Left cardiac atrium (tissue), 4 donors: ENCODE data around the gene DUSP22. TPM values are rescaled to one million over a fixed set of nuclear protein-coding genes. Genes with fewer than 3 reads are reported as not detected.
A peak's percentile ranks its signal among the peaks of the same experiment; 100 is the strongest.
"Not testable (repeated sequence)": the region's sequence is repeated elsewhere in the genome, so short reads cannot be mapped to it uniquely, and the experiment has no call there.

Source experiments
- ATAC-seq, 2 donors: fragments of 200-7000 bp; cut with Tn5 transposase; one replicate each; pipeline ENCODE4 v1.9.1; 2020; ENCODE audit warnings: mild to moderate bottlenecking in 2 of 2, moderate library complexity in 2 of 2
- DNase-seq: peaks from one replicate; pipeline ENCODE4 v3.0.0-alpha.2; 2020
- intact Hi-C, 2 donors: fragments of 100-400 bp; cut with DNase I; formaldehyde crosslinking; loops; one replicate each; pipeline versions ENCODE4 v1.14.1 to v1.15.1; 2022 to 2023
- total RNA-seq, 2 donors: library from RNA; stranded (reverse); fragmentation: NEBNext Ultra II Directional; extraction: Animal tissue kit (Norgen Biotek cat#: 25700); gene quantifications; one replicate each; pipeline ENCODE4 v1.2.1, GENCODE V29; 2021
- donor health status: DM: no; HTN: yes; CAD: no.
- donor health status: DM: no; HTN: yes; CAD: no; lungs with severe emphysema.
- donor health status: DM: yes; HTN: yes; CAD: no.
- donor health status: Dilated cardiomyopathy.

The DUSP22 gene
- total RNA-seq, 2 donors from 2014 or later, result 53.9 to 57.4 TPM

DNA sequence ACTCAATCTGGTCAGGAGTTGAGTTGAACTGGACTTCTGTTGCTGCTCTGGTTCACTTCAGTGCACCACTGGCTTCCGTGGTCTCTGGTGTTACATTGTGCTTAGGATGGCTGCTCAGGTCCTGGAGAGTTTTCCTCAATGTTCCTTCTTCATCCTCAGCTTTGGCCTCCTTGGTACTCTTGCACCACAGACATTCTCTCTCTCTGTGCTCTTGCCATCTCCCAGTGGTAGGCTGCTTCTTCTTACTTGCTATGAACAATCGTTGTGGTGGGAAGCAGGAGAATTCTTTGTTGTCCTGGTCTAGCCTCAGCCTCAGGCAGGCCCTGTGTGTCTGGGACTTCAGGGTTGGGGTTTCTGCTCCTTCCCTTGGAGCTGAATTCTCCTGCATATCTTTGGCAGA is 14.5 kb upstream of the DUSP22 start:
- intact Hi-C loops, result no loop called here
- no peak for ATAC-seq
- DNase-seq, result no peak

DNA sequence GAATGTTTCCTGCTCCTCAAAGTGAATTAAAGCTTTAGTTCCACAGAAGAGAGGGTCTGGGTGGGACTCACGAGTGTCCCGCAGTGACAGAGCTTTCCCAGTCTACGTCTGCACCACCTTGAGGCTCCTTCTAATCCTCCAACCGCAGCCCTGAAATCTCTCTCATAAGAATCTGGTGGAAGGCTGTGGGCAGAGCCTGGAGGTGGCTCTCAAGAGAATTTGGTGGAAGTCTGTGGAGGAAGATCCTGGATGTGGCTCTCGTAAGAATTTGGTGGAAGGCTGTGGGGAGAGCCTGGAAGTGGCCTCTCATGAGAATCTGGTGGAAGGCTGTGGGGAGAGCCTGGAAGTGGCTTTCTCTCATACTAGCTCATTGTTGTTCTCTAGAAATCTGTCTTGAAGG is 13.8 kb upstream of the DUSP22 start:
- ATAC-seq (no peak), DNase-seq (no peak)
- intact Hi-C loops, result no loop called here

DNA sequence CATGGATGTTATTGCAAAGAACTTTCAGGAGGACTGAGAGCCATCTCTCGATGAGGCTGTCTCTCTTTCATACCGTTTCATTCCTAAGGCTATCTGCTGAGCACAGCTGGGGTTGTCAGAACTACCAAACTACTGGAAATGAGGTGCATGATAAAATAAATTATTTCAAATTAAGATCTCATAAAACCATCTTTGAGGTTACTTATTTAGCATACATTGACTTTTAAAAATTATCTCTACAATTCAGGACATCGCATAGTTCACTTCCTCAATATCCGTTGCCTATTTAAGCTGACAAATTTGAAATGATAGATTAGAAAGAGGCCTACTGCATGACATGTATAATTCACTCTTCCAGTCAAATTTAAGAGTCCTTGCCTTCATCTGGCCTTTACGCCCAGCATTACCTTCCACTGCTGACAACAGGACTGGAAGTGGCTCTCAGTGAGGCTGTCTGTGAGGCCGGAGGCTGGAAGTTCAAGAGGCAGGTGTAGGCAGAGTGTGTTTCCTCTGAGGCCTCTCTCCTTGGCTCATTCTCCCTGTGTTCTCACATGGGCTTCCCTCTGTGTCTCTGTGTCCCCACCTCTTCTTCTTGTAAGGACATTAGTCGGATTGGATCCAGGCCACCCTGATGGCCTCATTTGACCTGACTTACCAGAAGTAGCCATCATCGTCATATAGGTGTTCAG is 12.8 kb upstream of the DUSP22 start:
- DNase-seq (no peak), ATAC-seq (no peak)
- intact Hi-C loops, result no loop called here

DNA sequence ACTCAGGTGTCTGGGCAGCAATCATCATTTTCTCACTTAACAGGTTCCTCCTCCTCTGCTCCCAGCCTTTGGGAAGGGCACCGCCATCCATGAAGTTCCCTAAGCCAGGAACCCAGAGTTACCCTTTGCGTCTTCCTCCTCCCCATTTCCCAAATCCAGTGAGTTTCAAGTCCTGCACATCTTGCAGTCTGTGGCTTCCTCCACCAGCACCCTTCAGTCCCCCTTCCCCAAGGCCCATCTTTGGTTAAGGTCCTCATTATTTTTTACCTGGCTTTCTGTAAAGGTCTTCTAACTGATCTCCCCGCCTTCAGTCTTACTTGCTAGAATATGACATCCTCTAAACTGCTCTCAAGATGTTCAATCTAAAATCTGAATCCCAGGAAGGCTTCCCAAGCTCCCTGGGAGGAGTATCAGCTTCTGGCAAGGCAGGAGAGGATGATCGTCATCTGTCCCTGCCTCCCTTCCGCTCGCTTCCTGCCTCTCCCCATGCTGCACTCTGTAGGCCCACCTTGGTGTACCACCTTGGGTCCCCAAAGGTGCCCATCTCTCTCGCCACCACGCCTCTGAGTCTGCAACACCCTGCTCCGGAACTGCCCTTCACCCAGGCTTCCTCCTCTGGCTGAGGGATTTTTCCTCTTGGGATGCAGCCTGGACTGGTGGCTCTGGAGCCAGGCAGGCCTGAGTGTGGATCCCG is 11.4 kb upstream of the DUSP22 start:
- no peak for ATAC-seq
- intact Hi-C loops, result no loop called here
- DNase-seq, result no peak

DNA sequence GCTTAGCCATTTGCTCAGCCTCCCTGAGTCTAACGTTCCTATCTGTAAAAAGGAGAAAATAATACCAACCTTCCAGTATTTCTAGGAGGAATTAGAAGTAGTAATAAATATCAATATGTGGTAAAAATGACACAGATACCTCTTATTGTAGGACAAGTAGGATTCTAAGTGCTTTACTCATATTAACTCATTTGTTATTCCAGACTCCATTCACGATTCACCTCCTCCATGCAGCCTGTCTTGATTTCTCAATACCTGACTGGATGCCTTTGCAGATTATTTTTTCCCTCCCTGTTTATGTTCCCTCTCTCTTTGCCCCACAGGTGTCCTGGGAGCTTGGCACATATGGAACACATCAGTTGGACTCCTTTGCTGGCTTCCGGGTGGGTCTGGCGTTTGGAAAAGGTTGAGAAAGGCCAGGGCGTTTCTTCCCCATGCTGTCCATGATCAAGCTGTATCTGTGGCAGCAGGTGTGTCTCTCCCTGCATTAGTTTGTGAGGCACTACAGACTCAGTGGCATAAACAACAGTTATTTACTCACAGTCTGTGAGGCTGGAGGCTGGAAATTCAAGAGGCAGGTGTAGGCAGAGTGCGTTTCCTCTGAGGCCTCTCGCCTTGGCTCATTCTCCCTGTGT is 10.7 kb upstream of the DUSP22 start:
- no peak for ATAC-seq
- DNase-seq, result no peak
- intact Hi-C loops, result no loop called here

DNA sequence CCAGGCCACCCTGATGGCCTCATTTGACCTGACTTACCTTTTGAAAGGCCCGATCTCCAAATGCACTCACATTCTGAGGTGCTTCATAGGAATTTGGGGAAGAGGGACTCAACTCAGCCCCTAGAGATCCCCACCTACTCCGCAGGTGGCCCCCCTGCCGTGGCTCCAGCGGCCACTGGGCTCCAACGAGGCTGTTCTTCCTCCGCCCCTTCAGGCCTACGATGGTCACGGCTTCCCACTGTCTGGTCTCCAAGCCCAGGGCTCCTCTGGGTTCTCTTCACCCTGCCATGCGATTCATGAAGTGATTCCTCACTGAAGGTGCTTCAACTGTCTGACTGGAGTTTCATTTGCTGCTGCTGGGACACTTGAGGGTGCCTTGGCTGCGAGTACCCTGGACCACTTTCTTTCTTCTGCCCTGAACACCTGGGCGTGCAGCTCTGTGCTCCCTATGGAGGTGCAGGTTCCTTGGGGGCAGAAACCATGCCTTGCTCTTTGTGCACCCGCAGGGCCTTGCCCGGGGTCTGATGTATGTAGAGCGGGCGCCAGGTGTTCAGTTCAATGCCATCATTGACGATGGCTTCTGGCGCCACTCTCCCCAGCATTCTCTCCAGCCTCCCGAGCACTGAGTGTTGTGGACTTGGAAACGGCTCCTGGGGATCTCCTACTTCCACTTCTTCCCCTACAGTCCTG is 10.0 kb upstream of the DUSP22 start:
- DNase-seq, result no peak
- intact Hi-C loops, result no loop called here
- no peak for ATAC-seq

DNA sequence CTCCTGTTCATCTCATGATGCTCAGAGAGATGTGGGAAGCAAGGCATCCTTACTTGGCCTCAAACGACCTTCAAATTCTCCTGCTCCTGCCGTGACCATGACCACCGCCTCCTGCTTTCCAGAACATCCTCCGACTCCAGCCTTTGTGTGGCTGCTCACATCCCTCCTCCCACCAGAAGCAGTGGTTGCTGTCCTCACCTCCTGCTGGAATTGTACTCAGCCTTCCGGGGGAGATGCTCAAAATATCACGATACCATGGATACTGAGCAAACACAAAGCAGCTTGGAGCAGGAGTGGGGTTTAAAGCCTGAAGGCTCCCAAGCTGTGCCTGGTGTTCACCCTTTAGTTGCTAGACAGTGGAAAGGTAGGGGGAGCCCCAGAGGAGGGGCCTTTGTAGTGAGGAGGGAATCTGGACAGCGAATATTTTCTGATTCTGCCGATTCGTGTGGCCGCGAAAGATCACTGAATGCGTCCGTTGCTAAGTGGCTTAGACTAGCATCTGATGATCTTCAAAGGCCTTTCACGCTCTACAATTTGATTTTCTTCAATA is 9.3 kb upstream of the DUSP22 start:
- DNase-seq, result no peak

DNA sequence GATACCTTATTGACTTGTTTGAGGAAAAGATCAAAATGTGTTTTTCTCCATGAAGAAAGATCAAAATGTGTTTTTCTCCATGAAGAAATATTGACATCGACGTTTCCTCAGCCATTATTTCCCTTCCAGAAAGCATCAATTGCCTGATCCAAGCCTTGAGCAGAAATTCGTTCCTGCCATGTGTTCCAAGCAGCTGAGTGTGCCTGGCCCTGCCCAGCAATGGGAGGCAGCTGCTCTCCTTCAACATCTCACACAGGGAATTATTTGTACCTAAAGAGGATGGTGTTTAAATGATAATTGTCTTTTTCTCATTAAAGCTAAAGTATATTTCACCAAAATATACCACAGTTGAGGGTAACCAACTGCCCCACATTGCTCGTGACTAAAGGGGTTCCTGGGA is 7.8 kb upstream of the DUSP22 start:
- no peak for ATAC-seq

More for the DNA sequence above, 9.3 kb upstream of the DUSP22 start:
- ATAC-seq, result no peak
- intact Hi-C loops, result no loop called here

DNA sequence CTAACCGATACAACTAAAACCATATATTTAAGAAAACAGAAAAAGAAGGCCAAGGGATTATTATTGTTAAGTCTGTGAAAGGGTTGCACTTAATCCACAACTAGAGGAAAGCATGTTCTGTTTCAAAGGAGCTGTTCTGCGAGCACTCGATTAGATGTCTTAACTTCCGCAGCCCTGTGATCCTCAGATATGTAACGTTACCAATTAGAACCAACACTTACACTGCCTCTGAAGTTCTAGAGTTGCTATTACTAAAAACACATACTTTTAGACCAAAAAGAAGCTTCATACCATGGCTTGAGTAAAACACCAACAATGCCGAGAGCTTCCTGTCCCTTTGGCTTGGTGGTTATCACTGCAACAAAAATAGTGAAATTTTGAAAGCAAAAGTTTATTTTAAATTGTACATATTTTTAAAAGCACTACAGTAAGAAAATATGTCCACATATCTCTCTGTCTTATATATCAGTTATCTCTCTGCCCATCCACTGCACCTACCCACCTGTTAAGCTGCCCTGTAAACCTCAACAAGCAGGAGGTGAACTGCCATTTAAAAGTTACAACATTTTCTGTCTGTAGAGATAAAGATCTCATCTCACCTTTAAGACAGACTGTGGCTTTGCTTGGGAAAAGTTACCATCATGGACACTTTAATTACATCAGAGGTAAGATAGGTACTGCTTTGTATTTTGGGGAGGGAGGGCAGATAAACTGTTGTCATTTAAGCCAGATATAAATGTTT is 7.1 kb upstream of the DUSP22 start:
- no peak for ATAC-seq
- intact Hi-C loops, result no loop called here

More for the DNA sequence above, 7.8 kb upstream of the DUSP22 start:
- intact Hi-C loops, result no loop called here
- DNase-seq, result no peak

DNA sequence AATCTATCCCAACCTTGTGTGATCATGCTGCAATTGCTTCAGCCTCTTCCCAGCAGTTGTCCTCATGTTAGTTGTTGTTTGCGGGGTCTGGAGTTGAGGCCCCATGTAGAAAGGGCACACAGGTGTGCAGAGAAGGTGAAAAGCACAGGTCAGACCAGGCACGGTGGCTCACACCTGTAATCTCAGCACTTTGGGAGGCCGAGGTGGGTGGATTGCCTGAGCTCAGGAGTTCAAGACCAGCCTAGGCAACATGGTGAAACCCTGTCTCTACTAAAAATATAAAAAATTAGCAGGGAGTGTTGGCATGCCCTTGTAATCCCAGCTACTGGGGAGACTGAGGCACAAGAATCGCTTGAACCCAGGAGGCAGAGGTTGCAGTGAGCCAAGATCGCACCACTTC is 6.4 kb upstream of the DUSP22 start:
- ATAC-seq, intact Hi-C loops, DNase-seq: not testable (repeated sequence)

More for the DNA sequence above, 7.1 kb upstream of the DUSP22 start:
- DNase-seq, result no peak

DNA sequence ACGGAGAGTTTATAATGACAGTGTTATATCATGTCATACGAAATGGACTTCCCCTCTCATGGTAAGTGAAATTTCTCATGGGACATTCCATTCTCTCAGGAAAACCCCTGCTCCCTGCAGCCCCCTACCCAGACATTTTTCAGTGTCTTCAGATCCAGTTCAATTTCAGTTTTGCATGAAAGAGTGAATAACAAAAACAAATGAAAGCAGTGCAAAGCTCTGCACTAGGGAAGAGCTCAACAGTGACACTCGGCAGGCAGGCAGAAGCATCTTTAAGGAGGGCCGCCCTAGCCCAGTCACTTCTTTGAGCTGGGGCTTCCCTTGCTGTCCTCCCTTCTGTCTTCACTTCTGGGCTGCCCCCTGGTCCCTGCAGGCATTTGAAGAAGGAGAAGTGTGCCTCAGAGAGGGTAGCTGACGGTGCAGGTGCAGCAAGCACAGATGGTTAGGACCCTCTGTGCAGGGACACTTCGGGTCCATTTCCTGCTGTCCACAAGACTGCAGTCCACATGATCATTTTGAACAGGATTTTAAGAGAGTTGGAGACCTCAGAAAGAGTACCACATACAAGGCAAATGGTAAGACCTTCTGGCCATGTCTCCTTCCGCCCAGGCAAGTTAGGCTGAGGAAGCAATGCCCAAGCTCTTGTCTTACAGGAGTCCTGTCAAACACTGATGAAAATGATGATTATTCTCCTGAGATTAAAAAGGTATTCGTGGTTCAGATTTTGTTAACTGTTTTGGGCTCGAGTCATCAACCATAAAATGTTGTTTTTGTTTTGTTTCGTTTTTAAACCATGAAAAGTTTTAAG is 5.4 kb upstream of the DUSP22 start:
- intact Hi-C loops, result no loop called here
- no peak for DNase-seq
- ATAC-seq, result no peak

DNA sequence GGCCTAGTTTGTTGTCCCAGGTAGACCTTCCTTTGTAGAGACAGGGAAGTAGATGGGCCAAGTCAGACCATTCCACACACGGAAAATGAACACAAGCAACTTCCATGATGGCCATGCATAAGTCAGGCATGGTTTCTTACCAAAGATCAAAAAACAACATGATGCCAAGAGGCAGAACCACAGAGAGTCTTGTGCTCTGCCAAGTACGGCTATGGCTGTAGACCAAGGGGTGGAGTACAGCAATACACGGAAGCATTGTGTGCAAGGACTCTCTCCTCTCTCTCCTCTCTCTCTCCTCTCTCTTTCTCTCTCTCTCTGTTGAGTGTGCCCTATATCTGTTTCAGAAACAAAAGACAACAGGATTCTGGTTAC is 4.8 kb upstream of the DUSP22 start:
- DNase-seq, result no peak
- ATAC-seq, result no peak
- intact Hi-C loops, result no loop called here

DNA sequence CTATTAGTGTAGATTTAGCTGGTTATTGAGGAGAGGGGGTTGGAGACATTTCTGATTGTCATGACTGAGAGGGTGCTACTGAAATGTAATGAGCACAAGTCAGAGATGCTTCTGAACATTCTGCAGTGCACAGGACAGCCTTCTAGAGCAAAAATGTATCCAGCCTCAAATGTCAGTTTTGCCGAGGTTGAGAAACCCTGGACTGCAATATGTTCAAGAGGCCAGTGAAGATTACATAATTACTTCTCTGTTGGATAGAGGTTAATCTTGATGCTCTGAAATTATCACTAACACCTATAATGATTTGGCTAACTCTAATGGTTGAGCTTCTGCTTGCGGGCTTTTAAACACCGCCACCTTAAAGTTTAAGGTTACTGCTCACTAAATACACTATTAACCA is 3.4 kb upstream of the DUSP22 start:
- no peak for DNase-seq
- no peak for ATAC-seq
- intact Hi-C loops, result no loop called here

DNA sequence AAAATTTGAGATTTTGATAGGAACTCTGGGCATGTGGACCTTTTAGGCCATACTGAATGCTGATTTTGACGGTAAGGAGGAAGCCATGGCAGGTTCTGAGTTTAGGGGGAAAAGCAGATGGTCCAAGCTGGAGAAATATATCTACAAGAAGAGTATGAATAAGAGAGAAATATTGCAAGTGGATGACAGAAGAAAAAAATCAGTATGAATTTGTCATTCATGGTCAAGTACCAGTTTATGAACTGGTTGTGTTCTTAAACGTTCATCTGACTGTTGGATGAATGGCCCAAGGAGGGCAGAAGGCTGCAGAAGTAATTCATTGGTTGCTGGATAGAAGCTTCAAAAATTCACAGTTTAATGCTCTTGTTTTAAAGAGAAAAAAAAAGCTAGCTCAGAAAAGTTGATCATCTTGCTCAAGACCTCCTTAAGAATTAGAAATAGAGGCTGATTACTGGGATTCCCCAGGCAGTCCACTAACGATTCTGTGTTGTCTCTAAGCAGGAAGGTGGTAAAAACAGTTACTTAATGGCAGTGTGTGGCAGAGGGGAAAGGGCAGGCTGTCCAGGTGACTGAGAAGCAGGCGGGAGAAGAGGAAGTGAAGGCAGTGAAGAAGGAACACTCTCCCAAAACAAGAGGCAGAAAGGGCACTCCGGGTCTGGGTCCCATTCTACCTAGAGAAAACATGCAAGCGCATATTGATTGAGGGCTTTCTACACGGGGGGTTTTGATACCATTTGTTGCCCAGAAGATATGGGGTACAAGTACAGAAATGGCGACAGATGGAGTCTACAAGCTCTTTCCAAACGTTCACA is 2.0 kb upstream of the DUSP22 start:
- DNase-seq, result no peak

DNA sequence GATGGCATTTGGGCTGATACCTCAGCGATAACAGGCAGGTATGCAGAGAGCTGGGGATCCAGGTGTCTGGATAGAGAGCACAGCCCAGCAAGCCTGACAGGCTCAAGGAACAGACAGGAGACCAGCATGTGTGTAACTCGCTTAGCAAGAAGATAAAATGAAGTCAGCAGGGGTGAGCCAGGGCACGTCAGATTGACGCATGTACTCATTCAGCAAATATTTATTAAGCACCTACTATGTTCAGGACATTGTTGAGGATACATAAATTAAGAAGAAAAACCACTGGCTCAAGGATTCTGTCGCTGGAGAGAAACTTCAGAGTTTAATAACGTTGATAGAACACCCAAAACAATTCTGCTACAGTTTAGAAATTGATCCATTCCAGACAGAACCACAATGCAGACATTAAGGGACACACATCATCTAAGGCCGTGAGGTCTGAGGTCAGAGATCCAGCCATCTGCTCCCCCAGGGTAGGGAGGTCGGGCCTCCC is 1.0 kb upstream of the DUSP22 start:
- intact Hi-C loops, result loop anchor here in 1 of 2 donors (5.0 kb wide), 1 partner anchor 74 kb away; no protein-coding TSS in a partner anchor
- no peak for ATAC-seq
- no peak for DNase-seq

More for the DNA sequence above, 2.0 kb upstream of the DUSP22 start:
- no peak for ATAC-seq
- intact Hi-C loops, result loop anchor here in 1 of 2 donors (5.0 kb wide), 1 partner anchor 73 kb away; no protein-coding TSS in a partner anchor

DNA sequence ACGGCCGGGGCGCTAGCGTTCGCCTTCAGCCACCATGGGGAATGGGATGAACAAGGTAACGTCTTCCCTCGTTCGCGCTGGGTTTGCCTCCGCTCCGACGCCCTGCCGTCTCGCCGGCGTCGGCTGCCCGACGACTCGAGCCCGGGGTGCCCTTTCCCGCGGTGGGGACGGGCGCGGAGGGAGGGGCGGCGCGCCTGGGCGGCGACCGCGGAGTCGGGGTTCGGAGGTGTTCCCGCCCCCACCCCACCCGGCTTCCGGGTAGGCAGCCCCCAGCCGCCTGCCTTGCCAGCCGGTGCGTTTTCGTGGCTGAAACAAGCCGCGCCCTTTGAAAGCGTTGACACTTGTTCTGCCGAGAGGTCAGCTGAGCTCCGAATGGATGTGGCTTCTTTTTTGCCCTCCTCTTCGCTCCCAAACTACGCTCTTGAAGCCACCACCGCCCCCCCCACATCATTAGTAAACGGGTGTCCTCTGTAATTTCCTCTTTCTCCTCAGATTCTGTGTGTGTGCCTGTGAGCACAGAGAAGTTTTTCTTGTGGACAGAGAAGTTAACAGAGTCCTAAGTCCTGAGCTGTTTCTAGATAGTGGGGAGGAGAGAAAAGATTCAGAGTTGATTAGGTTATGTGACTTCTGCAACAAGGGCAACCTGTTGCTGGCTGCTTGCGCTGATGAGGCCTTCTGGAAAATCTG is 362 bp downstream of the DUSP22 start:
- DNase-seq, result peak; percentile 84
- ATAC-seq, result peak; percentile 35 to 55
- intact Hi-C loops, result loop anchor here in 1 of 2 donors (5.0 kb wide), 1 partner anchor 75 kb away; no protein-coding TSS in a partner anchor
